ENCODE results near the gene SELPLG.

DNA sequence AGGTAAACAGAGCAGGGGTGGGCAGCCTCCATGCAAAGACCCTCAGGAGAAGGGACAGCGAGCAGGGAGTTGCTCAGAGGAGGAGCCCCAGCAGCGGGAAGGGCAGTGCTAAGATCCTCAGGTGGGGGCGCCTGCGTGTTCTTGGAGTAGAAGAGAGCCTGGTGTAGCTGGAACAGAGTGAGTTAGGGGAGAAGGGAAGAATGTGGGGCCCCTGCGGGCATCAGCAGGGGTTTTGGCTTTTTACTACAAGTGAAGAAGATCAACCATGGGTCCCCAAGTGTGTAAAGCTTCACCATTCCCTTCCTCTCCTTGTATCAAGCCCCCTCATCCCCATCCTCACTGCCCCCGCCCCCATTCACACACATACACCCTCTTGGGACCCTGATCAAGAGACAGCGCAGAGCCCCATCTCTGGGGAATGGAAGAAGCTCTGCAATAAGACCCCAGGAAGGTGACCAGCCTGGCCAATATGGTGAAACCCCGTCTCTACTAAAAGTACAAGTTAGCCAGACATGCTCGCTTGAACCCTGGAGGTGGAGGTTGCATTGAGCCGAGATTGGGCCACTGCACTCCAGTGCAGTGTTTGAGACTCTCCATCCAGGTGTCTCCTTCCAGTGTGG is 25.6 kb downstream of the SELPLG start:
- TF ChIP-seq, protein P1, sequence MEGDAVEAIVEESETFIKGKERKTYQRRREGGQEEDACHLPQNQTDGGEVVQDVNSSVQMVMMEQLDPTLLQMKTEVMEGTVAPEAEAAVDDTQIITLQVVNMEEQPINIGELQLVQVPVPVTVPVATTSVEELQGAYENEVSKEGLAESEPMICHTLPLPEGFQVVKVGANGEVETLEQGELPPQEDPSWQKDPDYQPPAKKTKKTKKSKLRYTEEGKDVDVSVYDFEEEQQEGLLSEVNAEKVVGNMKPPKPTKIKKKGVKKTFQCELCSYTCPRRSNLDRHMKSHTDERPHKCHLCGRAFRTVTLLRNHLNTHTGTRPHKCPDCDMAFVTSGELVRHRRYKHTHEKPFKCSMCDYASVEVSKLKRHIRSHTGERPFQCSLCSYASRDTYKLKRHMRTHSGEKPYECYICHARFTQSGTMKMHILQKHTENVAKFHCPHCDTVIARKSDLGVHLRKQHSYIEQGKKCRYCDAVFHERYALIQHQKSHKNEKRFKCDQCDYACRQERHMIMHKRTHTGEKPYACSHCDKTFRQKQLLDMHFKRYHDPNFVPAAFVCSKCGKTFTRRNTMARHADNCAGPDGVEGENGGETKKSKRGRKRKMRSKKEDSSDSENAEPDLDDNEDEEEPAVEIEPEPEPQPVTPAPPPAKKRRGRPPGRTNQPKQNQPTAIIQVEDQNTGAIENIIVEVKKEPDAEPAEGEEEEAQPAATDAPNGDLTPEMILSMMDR (IDR thresholded peaks at IDR 0.05 in 4 of 5, conservative IDR thresholded peaks at IDR 0.05 in 1 of 5) = no peak
- TF ChIP-seq POLR2A (IDR thresholded peaks at IDR 0.05) = no peak
